Type B pancreatic cell (in vitro differentiated cells): ENCODE results near the gene CAPN13. TPM values are rescaled to one million over a fixed set of nuclear protein-coding genes. Genes with fewer than 3 reads are reported as not detected.

Experiments
- DNase-seq: peaks from one replicate; pipeline ENCODE4 v3.0.0; 2021; ENCODE audit warnings: mixed read lengths; ENCODE audit not compliant: unreplicated experiment; ENCODE audit errors: extremely low spot score
- H3K27ac Mint-ChIP-seq: 2 replicates; pipeline ENCODE4 v1.8.0; 2021; ENCODE audit warnings: mild to moderate bottlenecking, mixed read lengths
- H3K27me3 Mint-ChIP-seq: 2 replicates; pipeline ENCODE4 v1.8.0; 2021; ENCODE audit warnings: mixed read lengths
- H3K36me3 Mint-ChIP-seq: 2 replicates; pipeline ENCODE4 v1.8.0; 2021; ENCODE audit warnings: mixed read lengths
- H3K4me1 Mint-ChIP-seq: one replicate; pipeline ENCODE4 v1.8.0; 2021; ENCODE audit warnings: mixed read lengths; ENCODE audit not compliant: unreplicated experiment
- H3K4me3 Mint-ChIP-seq: 2 replicates; pipeline ENCODE4 v1.8.0; 2021; ENCODE audit warnings: mild to moderate bottlenecking, mixed read lengths
- H3K9me3 Mint-ChIP-seq: 2 replicates; pipeline ENCODE4 v1.8.0; 2021; ENCODE audit warnings: mixed read lengths
- CTCF ChIP-seq: fragments of 200-600 bp; sonication (generic); conservative IDR thresholded peaks from 2 replicates; pipeline ENCODE4 v1.5.0; 2021; ENCODE audit warnings: antibody characterized with exemption, mild to moderate bottlenecking
- total RNA-seq: library from RNA; stranded (reverse); gene quantifications from 2 replicates; pipeline ENCODE4 v1.2.1, GENCODE V29; 2021; ENCODE audit warnings: low replicate concordance

CAPN13 gene
- total RNA-seq, 1 donor from 2014 or later = 4.9 TPM

GRCh38 chr2:30770816-30771576 lies 36.2 kb downstream of the CAPN13 start:
- H3K27me3 Mint-ChIP-seq = peaks cover 28% of the 10 kb centered on the region
- no peak for TF ChIP-seq CTCF
- no peaks in the 10 kb centered on the region for H3K36me3 Mint-ChIP-seq
- DNase-seq = peak; percentile 34
- H3K9me3 Mint-ChIP-seq = no peaks in the 10 kb centered on the region
- H3K4me1 Mint-ChIP-seq = peaks cover 9% of the 10 kb centered on the region
- H3K4me3 Mint-ChIP-seq = no peak overlapping the region
- H3K27ac Mint-ChIP-seq = no peak overlapping the region

GRCh38 chr2:30769891-30770462 lies 37.3 kb downstream of the CAPN13 start:
- Mint-ChIP-seq H3K4me1 (peaks cover 9% of the 10 kb centered on the region), H3K27me3 (peaks cover 35% of the 10 kb centered on the region), H3K27ac (no peak overlapping the region), H3K9me3 (no peaks in the 10 kb centered on the region), H3K36me3 (no peaks in the 10 kb centered on the region), H3K4me3 (no peak overlapping the region)
- peak; percentile 51 for DNase-seq
- no peak for TF ChIP-seq CTCF

- Mint-ChIP-seq H3K4me3 (no peak overlapping the region), H3K36me3 (no peaks in the 10 kb centered on the region), H3K27ac (no peak overlapping the region), H3K27me3 (peaks cover 33% of the 10 kb centered on the region), H3K9me3 (no peaks in the 10 kb centered on the region), H3K4me1 (peaks cover 9% of the 10 kb centered on the region)
- no peak for TF ChIP-seq CTCF
- no peak for DNase-seq
Measured at GRCh38 chr2:30769481-30769780, 37.8 kb downstream of the CAPN13 start.

GRCh38 chr2:30768708-30769480 lies 38.4 kb downstream of the CAPN13 start:
- H3K4me1 Mint-ChIP-seq = peaks cover 9% of the 10 kb centered on the region
- H3K9me3 Mint-ChIP-seq = no peaks in the 10 kb centered on the region
- H3K36me3 Mint-ChIP-seq = no peaks in the 10 kb centered on the region
- no peak for TF ChIP-seq CTCF
- peaks cover 31% of the 10 kb centered on the region for H3K27me3 Mint-ChIP-seq
- peak; percentile 52 for DNase-seq
- H3K27ac Mint-ChIP-seq = no peak overlapping the region
- no peak overlapping the region for H3K4me3 Mint-ChIP-seq

- Mint-ChIP-seq H3K4me3 (no peak overlapping the region), H3K4me1 (peaks cover 9% of the 10 kb centered on the region), H3K27me3 (peaks cover 31% of the 10 kb centered on the region), H3K36me3 (no peaks in the 10 kb centered on the region), H3K27ac (no peak overlapping the region), H3K9me3 (no peaks in the 10 kb centered on the region)
- peak; percentile 52 for DNase-seq
- no peak for TF ChIP-seq CTCF
Measured at GRCh38 chr2:30768036-30768686, 39.1 kb downstream of the CAPN13 start.
